GM21619 (cell line): ENCODE data around the gene GRK3.
"Not testable (repeated sequence)": the region's sequence is repeated elsewhere in the genome, so short reads cannot be mapped to it uniquely, and the experiment has no call there.

Source experiments
- ATAC-seq: cut with Tn5 transposase; IDR thresholded peaks from one replicate; pipeline ENCODE4 v1.9.1; 2021; ENCODE audit not compliant: unreplicated experiment

Gene GRK3

DNA sequence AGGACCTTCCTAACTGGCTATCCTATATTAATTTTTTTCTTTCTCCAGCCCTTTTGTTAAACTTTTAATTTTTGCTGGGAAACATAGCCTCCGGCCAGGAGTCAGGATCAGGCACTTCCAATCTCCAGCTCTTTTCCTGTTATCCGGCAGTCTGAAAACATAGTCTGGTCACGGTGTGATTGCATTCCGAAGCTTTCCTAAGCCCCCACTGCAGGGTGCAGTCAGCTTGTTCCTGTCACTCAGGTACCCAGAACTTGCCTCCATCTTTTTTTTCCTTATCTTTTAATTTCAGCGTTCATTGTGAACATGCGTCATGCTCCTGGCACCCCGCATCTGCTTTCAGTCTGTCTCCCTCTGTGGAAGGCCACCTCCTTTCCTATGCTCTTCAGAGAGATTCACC, 59.4 kb downstream of the GRK3 start:
- no peak for ATAC-seq

DNA sequence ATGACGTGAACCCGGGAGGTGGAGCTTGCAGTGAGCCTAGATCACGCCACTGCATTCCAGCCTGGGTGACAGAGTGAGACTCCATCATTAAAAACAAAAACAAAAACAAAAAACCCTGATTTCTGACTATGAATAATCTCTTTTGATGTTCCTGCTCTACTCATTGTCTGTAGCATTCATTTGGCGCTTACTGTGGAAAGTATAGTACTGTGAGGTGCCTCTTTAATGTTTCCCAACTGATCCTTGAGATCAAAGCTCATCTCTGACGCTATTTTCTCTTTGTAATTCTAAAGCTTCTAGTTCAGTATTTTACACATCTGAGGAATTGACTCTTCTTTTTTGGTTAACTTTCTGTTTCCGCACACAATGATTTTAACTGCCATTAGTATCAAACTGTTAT, 60.0 kb downstream of the GRK3 start:
- no peak for ATAC-seq

DNA sequence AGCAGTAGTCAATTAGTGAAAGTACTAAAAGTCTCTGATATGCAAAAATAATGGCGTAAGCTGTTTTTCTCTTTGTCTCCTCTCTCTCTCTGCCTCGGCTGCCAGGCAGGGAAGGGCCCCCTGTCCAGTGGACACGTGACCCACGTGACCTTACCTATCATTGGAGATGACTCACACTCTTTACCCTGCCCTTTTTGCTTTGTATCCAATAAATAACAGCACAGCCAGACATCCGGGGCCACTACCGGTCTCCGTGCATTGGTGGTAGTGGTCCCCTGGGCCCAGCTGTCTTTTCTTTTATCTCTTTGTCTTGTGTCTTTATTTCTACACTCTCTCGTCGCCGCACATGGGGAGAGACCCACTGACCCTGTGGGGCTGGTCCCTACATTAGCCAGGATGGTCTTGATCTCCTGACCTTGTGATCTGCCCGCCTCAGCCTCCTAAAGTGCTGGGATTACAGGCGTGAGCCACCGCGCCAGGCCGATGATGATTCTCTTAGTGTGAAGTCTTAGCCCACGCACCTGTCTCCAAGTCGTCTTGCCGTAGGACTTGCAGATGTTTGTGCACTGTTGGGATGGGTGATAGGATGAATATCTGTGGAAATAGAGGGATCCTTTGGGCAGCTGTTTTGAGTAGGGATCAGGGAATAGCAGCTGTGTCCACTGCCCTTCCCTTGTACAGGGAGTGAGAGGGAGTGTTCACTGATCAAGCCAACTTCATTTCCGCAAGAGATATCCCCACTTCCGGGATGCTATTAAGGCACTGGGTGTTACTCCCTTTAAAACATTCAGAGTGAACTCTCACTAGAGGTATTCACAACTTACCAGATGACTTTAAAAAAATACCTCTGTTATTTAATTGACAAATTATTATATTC, 61.5 kb downstream of the GRK3 start:
- not testable (repeated sequence) for ATAC-seq

DNA sequence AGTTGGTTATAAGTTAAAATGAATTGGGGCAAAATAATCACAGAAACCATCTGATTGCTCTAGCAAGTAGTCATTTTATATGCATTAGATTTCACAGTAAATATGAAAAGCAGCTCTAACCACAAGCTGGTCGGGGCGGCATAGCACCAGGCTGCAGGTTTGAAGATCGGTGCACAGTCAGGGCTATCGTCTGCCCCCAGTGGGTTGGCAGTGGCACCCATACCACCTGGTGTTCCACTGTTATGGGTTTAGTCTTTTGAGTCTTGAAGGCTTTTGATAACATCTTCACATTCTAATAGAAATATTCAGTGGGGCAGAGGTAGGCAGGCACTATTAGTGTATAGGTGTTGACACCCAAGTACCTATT, 62.1 kb downstream of the GRK3 start:
- ATAC-seq, result no peak

DNA sequence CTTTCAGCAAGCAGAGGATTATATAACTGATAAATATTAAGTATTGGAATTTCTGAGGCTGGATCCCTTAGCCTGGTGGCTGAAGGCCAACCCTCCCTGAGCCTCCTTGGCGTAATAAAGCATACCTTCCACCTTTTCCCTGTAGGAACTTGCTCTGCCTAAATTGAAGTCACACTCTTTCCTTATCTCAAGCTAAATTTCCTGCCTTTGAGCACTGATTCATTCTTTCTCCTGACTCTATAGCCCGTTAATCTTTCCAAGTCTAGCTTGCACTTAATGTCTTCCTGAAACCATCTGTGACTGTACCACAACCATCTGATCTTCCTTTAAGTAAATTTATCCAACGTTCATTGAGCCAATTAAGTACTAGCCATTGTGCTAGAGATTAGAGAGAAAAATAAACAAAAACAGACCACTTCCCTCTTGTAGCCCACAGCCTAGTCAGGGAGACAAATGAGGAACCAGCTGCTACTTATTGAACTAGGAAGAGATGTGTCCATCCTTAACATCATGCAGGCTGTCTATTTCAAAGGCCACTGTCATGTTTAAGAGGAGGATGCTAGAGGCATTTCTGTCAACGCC, 62.9 kb downstream of the GRK3 start:
- no peak for ATAC-seq

DNA sequence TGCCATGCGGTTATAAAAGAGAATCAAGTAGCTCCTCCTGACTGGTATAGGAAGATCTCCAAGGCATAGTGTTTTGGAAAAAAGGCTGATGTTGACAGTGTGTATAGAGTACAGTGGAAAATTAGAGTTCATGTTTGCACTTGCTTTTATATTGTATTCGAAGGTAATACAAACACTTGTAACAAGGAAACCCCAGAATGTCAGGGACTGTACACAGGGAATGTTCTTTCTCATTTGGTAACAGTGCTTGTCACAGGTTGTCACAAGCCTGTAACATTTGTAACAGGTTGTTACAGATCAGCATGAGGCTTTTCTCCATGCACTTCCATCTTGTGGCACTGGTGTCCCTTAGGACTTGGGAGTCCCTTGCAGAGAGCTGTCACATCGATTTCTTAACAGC, 64.0 kb downstream of the GRK3 start:
- no peak for ATAC-seq

DNA sequence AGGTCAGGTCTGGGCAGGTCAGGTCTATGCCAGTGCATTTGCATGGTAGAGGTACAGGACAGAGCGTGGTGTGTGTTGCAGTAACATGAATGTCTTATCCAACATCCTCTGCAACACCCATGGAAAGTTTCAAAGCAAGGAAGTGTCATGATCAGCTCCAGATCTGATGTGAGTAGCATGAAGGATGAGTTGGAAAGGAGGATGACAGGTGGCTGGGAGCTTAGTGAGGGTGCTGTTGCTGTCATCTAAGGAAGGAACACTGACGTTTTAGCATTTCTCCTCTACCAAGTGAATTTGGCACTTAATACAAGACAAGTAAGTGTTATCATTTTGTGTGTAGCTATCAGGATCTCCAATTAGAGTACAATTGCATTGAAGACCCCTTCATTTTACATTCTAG, 65.1 kb downstream of the GRK3 start:
- ATAC-seq, result no peak

DNA sequence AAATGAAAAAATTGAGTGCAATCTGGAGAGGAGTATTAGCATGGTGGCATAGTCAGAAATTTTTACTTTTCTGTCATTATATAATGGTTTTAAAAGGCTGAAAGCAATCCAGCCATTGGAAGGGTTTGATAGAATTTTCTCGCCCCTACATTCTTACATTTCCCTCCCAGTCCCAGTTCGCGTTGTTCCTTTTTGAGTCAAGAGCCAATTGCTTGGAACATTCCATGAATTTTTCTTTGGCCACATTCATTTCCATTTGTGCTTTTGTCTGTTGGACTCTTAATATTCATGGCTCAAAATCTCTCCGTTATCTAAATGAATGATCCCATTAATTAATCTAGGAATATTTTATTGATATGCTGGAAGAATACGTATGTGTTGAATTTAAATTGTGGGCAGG, 66.0 kb downstream of the GRK3 start:
- no peak for ATAC-seq

DNA sequence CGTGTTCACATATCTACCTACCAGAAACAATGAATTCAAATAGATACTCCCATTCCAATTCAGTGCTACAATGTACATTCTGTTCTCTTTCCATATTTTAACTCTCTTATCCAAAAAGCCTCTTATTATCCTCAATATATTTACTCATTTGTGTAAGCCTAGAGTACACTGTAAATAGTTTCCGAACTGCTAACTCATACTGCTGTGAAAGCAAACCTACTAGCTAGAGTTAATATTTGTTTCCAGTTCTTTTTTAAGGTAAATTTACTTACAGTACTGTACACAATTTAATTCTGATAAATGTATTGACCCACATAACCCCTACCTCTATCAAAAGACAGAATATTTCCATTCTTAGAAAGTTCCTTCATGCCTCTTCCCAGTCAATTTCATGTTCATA, 71.8 kb downstream of the GRK3 start:
- no peak for ATAC-seq

DNA sequence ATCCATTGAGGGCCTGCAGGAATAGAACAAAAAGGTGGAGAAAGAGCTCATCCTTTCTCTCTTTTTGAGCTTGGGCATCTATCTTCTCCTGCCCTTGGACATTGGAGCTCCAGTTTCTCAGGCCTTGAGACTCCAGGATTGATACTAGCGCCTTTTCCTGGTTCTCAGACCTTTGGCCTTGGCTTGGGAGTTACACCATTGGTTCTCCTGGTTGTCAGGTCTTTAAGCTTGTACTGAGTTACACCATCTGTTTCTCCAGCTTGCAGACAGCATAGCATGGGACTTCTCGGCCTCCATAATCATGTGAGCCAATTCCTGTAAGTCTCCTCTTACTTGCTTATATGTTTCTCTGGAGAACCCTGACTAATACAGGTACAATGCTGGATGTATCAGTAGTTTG, 72.6 kb downstream of the GRK3 start:
- ATAC-seq, result no peak

DNA sequence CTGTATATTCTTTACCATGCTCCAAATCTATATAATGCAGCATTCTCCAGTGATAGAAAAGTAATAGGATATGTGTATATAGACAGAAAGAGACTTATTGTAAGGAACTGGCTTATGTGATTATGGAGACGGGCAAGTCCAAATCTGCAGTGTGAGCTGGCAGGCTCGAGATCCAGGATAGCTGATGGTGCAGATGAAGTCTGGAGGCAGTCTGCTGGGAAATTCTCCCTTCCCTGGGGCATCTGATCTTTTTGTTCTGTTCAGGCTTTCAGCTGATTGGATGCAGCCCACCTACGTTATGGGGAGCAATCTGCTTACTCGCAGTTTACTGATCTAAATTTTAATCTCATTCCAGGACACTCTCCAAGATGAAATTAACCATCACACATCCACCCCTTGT, 73.2 kb downstream of the GRK3 start:
- ATAC-seq, result no peak

DNA sequence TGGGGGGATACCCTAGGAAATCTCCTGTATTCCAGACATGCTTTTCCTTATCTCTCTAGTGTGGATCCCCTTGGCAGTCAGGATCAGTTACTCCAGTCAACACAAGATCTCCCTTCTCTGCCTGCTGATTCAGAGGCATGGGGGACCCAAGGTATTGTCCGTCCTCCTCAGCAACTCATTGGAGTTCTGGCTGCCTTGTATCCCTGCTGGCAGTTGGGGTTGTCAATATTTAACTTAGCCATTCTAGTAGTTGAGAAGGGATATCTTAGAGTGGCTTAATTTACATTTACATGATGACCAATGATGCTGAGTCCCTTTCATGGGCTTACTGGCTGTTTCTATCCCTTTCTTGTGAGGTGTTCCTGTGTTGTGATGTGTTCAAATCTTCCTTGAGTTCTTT, 74.2 kb downstream of the GRK3 start:
- no peak for ATAC-seq

DNA sequence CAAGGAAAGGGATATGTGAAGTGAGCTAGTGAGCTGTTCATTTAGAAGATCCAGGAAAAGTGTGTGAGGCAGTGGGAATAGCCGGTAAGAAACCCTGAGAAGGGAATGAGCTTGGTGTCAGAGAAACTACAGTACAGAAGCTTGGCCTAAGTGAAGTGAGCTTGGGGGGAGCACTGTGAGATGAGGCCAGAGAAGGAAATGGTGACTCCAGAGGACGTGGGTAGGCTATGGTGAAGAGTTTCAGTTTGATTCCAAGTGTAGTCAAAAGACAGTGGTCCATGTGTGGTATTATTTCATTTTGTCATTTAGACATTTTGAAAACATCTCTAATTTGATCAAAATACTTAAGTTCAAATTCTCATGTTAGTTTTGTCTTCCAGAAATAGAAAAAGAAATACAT, 77.2 kb downstream of the GRK3 start:
- ATAC-seq, result no peak

DNA sequence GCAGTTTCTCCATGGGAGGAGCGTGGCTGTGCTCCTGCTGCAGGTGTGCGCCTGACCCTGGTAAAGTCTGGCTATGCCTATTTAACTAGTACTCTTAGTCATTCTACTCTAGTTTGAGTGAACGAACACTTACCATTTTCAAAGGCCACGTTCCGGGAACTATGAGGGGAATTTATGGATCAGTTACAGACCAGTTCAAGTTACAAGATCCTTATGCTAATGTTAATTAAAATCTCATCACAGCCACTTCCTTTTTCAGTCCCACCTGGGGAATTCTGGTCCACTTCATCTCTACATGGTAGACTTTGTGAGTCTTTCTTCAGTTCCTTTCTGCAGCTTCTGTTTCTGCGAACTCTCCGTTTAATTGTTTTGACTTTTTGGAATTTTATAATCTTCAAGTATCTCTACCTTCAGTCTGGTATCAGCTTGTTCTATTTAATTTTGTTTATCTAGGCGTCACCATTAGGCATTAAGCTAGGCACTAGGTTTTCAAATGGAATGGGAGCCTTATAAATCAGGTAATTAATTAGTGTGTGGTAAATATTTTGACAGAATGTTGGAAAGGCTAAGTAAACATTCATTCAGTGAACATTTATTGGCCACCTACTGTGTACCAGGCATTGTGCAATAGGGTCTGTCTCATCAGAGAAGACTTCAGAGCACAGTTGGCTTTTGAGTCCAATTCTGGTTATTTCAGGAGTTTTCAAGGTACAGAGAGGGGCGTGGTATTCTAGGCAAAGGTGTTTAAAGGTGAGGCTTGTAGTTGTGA, 78.9 kb downstream of the GRK3 start:
- ATAC-seq, result no peak

DNA sequence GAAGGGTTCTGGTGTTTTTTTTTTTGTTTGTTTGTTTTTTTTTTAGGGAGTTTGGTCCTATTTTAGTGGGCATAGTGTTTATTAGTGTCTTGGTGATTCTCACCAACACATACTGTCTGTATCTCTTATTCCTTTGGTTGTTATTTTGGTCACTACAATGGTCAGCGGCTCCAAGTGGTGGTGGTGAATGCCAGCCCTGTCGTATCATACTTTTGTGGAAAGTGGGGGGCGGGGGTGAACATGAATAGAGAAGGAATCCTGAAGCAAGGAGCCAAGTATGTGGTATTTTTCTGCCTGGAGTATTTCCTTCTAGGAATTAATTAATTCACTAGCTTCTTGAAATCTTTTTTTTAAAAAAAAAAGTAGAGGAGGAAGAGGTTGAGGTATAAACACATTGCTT, 79.6 kb downstream of the GRK3 start:
- no peak for ATAC-seq

DNA sequence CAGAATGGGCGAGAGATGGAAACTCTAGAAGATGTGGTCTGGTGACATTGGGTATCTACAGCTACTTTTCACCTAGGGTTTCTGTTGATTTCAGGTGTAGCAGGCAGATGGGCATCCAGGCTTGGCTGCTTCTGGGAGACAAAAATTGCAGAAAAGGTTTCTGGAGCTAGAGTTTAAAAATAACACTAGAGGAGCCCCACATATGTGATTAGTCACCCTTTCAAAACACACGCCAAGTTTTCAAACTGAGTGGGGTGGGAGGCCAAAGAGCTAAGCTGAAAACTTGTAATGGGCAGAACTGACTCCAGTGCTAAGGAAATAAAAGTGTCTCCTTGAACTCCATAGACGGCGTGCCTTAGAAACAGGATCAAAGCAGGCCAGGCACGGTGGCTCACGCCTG, 80.8 kb downstream of the GRK3 start:
- no peak for ATAC-seq

DNA sequence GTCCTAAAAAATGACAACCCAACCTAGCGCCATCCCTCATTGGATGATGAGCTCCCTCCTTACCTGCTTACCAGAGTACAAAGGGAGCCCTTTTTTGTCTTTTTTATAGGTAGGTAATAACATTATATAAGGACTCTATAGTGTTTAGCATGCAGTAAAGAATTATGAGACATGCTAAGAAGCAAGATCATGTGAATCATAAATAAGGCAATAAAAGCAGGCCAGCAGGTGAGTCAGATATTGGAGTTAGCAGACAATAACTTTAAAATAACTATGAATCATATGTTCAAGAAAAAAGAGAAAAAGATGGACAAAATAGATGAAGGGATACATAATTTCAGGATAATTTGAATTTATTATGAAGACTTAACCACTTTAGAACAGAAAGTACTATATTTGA, 81.5 kb downstream of the GRK3 start:
- ATAC-seq, result no peak

DNA sequence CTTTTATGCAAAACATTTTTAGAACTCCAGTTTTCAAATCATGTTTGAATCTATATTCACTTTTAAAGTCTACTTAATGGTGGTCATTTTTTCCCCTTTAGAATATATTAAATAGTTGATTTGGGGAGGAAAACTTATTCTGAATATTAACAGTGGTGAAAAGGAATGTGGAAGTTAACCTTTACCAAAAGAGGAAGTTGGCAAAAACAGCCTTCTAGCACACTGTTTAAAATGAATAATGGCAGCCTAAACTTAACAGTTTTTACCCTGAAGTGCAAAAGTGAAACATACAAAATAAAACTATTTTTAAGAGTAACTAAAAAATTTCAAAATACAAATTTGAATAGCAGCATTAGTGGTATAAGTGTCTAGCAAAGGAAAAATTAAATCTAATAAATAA, 86.4 kb downstream of the GRK3 start:
- ATAC-seq, result no peak

DNA sequence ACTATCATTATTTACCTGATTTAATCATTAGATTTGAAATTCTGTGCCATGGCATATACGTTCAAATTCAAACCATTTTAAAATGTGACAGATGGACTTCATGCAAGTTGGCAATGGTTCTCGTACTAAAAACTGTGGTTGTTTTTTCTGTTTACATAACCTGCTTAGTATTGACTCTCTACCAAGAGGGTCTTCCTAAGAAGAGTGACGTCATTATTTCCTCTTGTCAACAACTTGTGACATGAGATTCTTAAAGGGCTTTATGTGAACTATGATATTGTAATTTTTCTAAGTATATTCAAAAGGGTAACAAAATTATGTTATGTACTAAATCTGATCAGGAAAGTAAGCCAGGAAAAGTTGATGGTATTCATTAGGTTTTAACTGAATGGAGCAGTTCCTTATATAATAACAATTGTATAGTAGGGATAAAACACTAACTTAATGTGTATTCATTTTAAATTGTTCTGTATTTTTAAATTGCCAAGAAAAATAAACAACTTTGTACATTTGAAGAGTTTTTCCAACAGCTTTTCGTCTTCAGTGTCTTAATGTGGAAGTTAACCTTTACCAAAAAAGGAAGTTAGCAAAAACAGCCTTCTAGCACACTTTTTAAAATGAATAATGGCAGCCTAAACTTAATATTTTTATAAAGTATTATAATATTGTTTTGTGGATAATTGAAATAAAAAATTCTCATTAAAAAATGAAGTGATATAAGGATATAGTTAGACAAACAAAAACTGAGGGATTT, 87.0 kb downstream of the GRK3 start:
- no peak for ATAC-seq

DNA sequence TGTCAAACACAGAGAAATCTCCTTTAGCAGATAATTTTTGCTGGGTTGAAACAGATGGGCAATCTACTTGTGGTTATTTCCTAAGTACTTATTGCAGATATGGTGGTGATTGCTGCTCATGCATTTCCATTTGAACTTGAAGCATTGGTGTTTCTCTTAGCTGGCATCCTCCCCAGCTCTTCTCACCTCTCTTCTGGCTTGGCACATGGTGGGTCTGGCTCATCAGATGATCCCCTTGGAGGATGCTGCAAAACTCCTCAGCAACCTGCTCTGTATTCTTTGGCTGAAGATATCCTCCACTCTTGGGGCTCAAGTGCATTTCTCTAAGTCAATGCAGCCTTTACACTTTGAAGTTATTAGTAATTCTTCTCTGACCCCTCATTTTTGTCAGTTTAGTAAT, 90.2 kb downstream of the GRK3 start:
- no peak for ATAC-seq

DNA sequence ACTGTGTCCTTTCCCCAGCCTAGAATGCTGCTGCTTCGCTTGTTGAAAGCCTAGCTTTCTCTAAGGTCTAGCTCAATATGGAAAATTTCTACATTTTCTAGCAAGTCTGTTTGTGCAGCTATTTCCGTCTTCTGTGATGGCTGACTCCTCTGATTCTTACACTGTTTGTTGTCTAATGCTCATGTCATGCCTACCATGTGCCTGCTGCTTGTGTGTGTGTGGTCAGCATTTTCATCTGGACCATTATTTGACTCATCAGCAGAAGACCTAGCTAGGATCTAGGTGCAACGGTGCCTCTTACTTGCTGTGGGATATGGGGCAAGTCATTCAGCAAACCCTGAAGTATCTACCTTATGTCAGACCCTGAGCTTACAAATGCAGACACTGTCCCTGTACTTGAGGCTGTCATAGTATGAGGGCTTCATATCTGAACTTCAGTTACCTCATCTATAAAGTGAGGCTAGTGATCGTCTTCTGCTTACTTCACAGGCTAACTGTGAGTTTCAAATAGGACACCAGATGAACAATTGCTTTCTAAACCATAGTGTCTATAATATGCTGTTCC, 91.0 kb downstream of the GRK3 start:
- no peak for ATAC-seq
